GM21381 (cell line): Measurements from ENCODE around the gene PTPN22.
A peak's percentile ranks its signal among the peaks of the same experiment; 100 is the strongest.

ENCODE experiments used
- ATAC-seq: cut with Tn5 transposase; IDR thresholded peaks from one replicate; pipeline ENCODE4 v1.9.1; 2021; ENCODE audit warnings: mild to moderate bottlenecking, moderate library complexity; ENCODE audit not compliant: unreplicated experiment

The PTPN22 gene

DNA sequence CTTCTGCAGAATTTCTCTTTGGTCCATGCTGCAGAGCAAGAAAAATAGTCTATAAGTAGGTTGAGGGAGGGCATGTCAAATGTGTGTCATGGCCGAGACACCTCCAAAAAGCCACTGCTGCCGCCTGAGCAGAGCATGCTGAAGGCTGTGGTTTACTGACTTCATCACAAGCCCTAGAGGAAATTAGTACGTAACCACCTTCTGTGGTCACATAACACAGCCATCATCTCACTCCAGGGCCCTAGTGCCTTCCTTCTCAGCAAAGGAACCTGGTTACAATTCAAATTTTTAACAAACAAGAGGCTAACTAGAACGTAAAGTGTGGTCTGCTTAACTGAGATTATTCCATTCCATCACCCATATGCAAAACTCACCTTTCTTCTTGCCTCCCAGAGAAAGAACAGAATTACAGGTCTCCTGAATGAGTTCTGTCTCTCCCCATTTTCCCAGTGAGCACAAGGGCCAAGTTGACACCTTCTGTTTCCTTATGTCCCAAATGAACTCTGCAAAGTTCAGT lies at the start of gene PTPN22:
TSS of gene PTPN22 (minus strand) at position 116 of the 517 bp plus-strand sequence.
- ATAC-seq, result peak; percentile 82

- no peak for ATAC-seq
These were observed 46.7 kb upstream of the PTPN22 start for GRCh38 chr1:113918243-113918642.

- ATAC-seq, result no peak
These were observed 46.0 kb upstream of the PTPN22 start for GRCh38 chr1:113917400-113918082.

- ATAC-seq, result no peak
These were observed 45.5 kb upstream of the PTPN22 start for GRCh38 chr1:113916974-113917373.

- ATAC-seq, result no peak
These were observed 42.6 kb upstream of the PTPN22 start for GRCh38 chr1:113913887-113914664.

GRCh38 chr1:113913312-113913668 lies 41.8 kb upstream of the PTPN22 start:
- no peak for ATAC-seq

DNA sequence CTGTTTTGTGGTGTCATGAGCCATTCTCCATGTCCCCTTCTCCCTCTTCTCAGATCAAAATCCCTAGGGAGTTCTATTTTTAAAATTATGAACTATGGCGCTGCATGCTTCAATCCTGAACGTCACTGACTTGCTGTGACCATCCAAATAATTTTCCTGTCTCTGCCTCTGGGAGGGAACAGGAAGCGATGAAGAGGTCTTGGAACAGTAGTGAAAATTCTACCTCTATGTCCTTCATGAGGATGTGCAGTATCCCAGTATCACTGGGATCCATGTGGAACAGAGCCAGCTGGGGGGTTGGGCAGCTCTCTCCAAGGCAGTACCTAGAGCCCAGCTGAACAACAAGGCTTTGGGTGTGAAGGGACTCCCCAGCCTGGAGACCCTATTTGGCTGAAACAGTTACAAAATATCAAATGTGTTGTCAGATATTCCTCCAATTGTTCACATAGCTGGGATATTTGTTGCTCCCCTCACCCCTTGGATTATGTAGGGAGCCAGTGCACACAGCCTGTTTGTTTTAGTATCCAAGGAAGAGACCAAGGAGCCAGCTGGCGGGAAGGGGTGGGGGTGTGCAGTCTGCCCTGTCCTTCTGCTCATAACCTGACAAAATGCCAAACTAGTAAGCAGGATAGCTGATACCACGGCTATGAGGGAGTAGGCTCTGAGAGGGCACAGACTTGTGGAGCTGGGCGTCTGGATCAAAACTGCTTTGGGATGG lies 41.2 kb upstream of the PTPN22 start:
- no peak for ATAC-seq

GRCh38 chr1:113905435-113905861 lies 33.9 kb upstream of the PTPN22 start:
- ATAC-seq, result peak; percentile 0

GRCh38 chr1:113904674-113905434 lies 33.3 kb upstream of the PTPN22 start, which contains the start of the genes AP4B1 and DCLRE1B:
Gene AP4B1, minus strand, starts transcription at chr1:113904799. Its CDS starts 82 bp downstream, at chr1:113904717.
Gene DCLRE1B, plus strand, starts transcription at chr1:113905326. Its CDS starts 261 bp downstream, at chr1:113905587.
- peak; percentile 88 for ATAC-seq

DNA sequence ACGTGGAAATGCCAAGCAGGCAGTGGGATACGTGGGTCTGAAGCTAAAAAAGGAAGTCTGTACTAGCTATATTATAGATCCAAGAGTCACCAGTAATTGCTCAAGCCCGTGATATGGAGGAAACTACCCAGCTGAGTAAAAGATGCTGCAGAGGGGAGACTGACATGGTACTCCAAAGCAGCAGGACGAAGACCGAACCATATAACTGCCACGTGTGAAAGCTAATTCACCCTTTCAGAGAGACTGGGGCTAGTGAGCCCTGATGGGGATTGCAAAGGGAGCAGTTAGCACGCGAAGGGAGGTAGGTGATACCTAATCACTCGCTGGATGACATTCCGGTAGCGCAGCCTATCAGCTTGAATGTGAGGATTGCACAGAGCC lies 32.8 kb upstream of the PTPN22 start:
- peak; percentile 27 for ATAC-seq

- no peak for ATAC-seq
These were observed 32.2 kb upstream of the PTPN22 start for GRCh38 chr1:113903501-113904292.

DNA sequence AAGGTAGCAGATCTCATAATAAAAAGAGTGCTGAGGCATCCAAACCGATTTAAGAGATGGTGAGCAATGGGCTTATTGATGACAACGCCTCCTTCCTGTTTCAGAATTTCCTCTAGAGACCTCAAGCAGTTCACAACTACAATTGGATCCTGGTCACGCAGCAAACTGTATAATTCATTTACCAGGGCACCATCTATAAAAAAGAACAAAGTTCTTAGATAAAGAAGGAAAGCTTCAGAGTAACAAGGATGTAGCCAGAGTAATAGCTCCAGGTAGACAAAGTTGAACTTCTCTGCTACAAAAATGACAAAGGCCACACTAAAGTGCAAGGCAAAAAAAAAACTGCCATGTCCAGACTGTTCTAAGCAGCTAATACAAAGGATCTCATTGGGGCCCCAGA lies 29.7 kb upstream of the PTPN22 start:
- no peak for ATAC-seq

DNA sequence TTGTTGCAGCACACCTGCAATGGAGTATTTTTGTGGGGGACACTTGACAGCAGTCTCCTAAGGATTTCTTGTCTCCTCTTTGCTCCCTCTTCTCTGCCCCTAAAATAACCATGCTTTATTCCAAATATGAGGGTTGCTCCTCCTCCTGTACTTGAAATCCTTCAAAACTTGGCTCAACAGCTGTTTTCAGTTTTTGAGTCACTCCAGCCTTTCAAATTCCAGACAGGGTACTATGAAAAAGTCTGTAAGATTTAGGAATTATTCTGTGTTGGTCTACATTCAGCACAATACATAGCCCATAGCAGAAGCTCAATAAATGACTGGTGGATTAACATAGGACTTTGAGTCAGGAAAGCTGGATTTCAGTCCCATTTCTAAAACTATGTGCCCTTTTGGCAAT lies 27.6 kb upstream of the PTPN22 start:
- no peak for ATAC-seq

- ATAC-seq, result no peak
These were observed 26.8 kb upstream of the PTPN22 start for GRCh38 chr1:113898241-113898814.

GRCh38 chr1:113895961-113896360 lies 24.4 kb upstream of the PTPN22 start:
- ATAC-seq, result no peak

- no peak for ATAC-seq
These were observed 23.6 kb upstream of the PTPN22 start for GRCh38 chr1:113895098-113895497.

- ATAC-seq, result no peak
These were observed 21.8 kb upstream of the PTPN22 start for GRCh38 chr1:113893267-113893666.

- no peak for ATAC-seq
These were observed 20.2 kb upstream of the PTPN22 start for GRCh38 chr1:113891631-113892220.

GRCh38 chr1:113890816-113891215 lies 19.3 kb upstream of the PTPN22 start:
- no peak for ATAC-seq
